H9 (cell line): ENCODE results near the gene CEP128. TPM values are rescaled to one million over a fixed set of nuclear protein-coding genes. Genes with fewer than 3 reads are reported as not detected.

Experiments
- DNase-seq: peaks from one replicate; pipeline ENCODE4 v3.0.0-alpha.2; 2017
- H2AFZ ChIP-seq: one replicate; pipeline ENCODE4 v1.6.1; 2013; ENCODE audit warnings: mild to moderate bottlenecking, low read length, control low read depth, moderate library complexity
- H2AK5ac ChIP-seq: 2 replicates; pipeline ENCODE4 v1.6.1; 2013; ENCODE audit warnings: low read length, control low read depth, mixed read lengths; ENCODE audit not compliant: insufficient read length
- H2BK120ac ChIP-seq: one replicate; pipeline ENCODE4 v1.6.1; 2013; ENCODE audit warnings: low read depth, mild to moderate bottlenecking, low read length, control low read depth, inconsistent platforms; ENCODE audit not compliant: poor library complexity, severe bottlenecking
- H2BK12ac ChIP-seq: 2 replicates; pipeline ENCODE4 v1.6.1; 2013; ENCODE audit warnings: low read length, control low read depth, mixed read lengths, low read depth; ENCODE audit not compliant: insufficient read length
- H2BK15ac ChIP-seq: 2 replicates; pipeline ENCODE4 v1.6.1; 2013; ENCODE audit warnings: low read depth, low read length, control low read depth
- H2BK20ac ChIP-seq: one replicate; pipeline ENCODE4 v1.6.1; 2013; ENCODE audit warnings: low read depth, mild to moderate bottlenecking, low read length, control low read depth, inconsistent platforms; ENCODE audit not compliant: poor library complexity, severe bottlenecking
- H2BK5ac ChIP-seq: 2 replicates; pipeline ENCODE4 v1.6.1; 2013; ENCODE audit warnings: low read length, control low read depth, mixed read lengths; ENCODE audit not compliant: insufficient read length
- H3K14ac ChIP-seq: 2 replicates; pipeline ENCODE4 v1.6.1; 2013; ENCODE audit warnings: low read length, control low read depth; ENCODE audit not compliant: insufficient read depth
- H3K18ac ChIP-seq: 2 replicates; pipeline ENCODE4 v1.6.1; 2013; ENCODE audit warnings: low read depth, mild to moderate bottlenecking, mixed read lengths, low read length, control low read depth; ENCODE audit not compliant: insufficient read length
- H3K23ac ChIP-seq: 2 replicates; pipeline ENCODE4 v1.6.1; 2013; ENCODE audit warnings: low read length, control low read depth, mixed read lengths, low read depth; ENCODE audit not compliant: insufficient read length
- H3K23me2 ChIP-seq: 2 replicates; pipeline ENCODE4 v1.6.1; 2013; ENCODE audit warnings: low read depth, mild to moderate bottlenecking, mixed read lengths, low read length, control low read depth; ENCODE audit not compliant: insufficient read length, poor library complexity, severe bottlenecking
- H3K27ac ChIP-seq: 2 replicates; pipeline ENCODE4 v1.5.1; 2013; ENCODE audit warnings: low read length, control low read depth, mixed read lengths, low read depth; ENCODE audit not compliant: insufficient read length
- H3K27me3 ChIP-seq: 2 replicates; pipeline ENCODE4 v1.6.1; 2013; ENCODE audit warnings: low read length, control low read depth, inconsistent platforms; ENCODE audit not compliant: insufficient read depth
- H3K4ac ChIP-seq: 2 replicates; pipeline ENCODE4 v1.6.1; 2013; ENCODE audit warnings: low read depth, mild to moderate bottlenecking, control low read depth, inconsistent platforms, low read length, moderate library complexity
- H3K4me1 ChIP-seq: 2 replicates; pipeline ENCODE4 v1.6.1; 2013; ENCODE audit warnings: low read length, control low read depth, inconsistent platforms; ENCODE audit not compliant: insufficient read depth
- H3K4me2 ChIP-seq: 2 replicates; pipeline ENCODE4 v1.6.1; 2013; ENCODE audit warnings: low read length, control low read depth, mixed read lengths; ENCODE audit not compliant: insufficient read length, insufficient read depth
- H3K56ac ChIP-seq: 2 replicates; pipeline ENCODE4 v1.6.1; 2013; ENCODE audit warnings: low read depth, mild to moderate bottlenecking, mixed read lengths, low read length, control low read depth; ENCODE audit not compliant: insufficient read length
- H3K79me1 ChIP-seq: 2 replicates; pipeline ENCODE4 v1.6.1; 2013; ENCODE audit warnings: low read depth, mild to moderate bottlenecking, moderate library complexity, low read length, control low read depth, inconsistent platforms; ENCODE audit not compliant: insufficient read depth, poor library complexity, severe bottlenecking
- H3K79me2 ChIP-seq: 2 replicates; pipeline ENCODE4 v1.6.1; 2013; ENCODE audit warnings: low read length, control low read depth, inconsistent platforms; ENCODE audit not compliant: insufficient read depth
- H3K9ac ChIP-seq: 2 replicates; pipeline ENCODE4 v1.6.1; 2013; ENCODE audit warnings: low read length, control low read depth, mixed read lengths; ENCODE audit not compliant: insufficient read length; ENCODE audit errors: extremely low read depth
- H3K9me3 ChIP-seq: one replicate; pipeline ENCODE4 v1.6.1; 2013; ENCODE audit warnings: low read depth, low read length, inconsistent platforms; ENCODE audit not compliant: control insufficient read depth
- H3T11ph ChIP-seq: one replicate; pipeline ENCODE4 v1.6.1; 2013; ENCODE audit warnings: mild to moderate bottlenecking, low read length, control low read depth, inconsistent platforms
- H4K20me1 ChIP-seq: one replicate; pipeline ENCODE4 v1.6.1; 2013; ENCODE audit not compliant: control insufficient read depth, insufficient read length, insufficient read depth
- H4K5ac ChIP-seq: 2 replicates; pipeline ENCODE4 v1.6.1; 2013; ENCODE audit warnings: low read depth, mild to moderate bottlenecking, mixed read lengths, low read length, control low read depth; ENCODE audit not compliant: insufficient read length
- H4K8ac ChIP-seq: replicated peaks from 2 replicates; pipeline ENCODE4 v1.6.1; 2013; ENCODE audit warnings: low read length, control low read depth, mixed read lengths, low read depth; ENCODE audit not compliant: insufficient read length
- H4K91ac ChIP-seq: 2 replicates; pipeline ENCODE4 v1.6.1; 2013; ENCODE audit warnings: low read depth, mild to moderate bottlenecking, moderate library complexity, mixed read lengths, low read length, control low read depth; ENCODE audit not compliant: insufficient read length
- H3K27ac Mint-ChIP-seq, 3 experiments: 2 replicates in 2 of 3; 3 replicates in 1 of 3; pipeline ENCODE4 v1.8.0; 2020 to 2021; ENCODE audit warnings: mixed read lengths in 3 of 3, mild to moderate bottlenecking in 1 of 3, moderate library complexity in 1 of 3
- H3K27me3 Mint-ChIP-seq: 2 replicates; pipeline ENCODE4 v1.8.0; 2021; ENCODE audit warnings: low read depth, mild to moderate bottlenecking, moderate library complexity, mixed read lengths
- H3K36me3 Mint-ChIP-seq, 3 experiments: 2 replicates in 2 of 3; 3 replicates in 1 of 3; pipeline ENCODE4 v1.8.0; 2020 to 2021; ENCODE audit warnings: low read depth in 3 of 3, mixed read lengths in 3 of 3; ENCODE audit not compliant: insufficient read depth in 1 of 3
- H3K4me1 Mint-ChIP-seq, 2 experiments: 2 replicates each; pipeline ENCODE4 v1.8.0; 2020; ENCODE audit warnings: mixed read lengths in 2 of 2
- H3K4me3 Mint-ChIP-seq, 2 experiments: 2 replicates in 1 of 2; 3 replicates in 1 of 2; pipeline ENCODE4 v1.8.0; 2020 to 2021; ENCODE audit warnings: mild to moderate bottlenecking in 2 of 2, mixed read lengths in 2 of 2, moderate library complexity in 1 of 2
- H3K9me3 Mint-ChIP-seq, 2 experiments: 2 replicates in 1 of 2; 3 replicates in 1 of 2; pipeline ENCODE4 v1.8.0; 2020; ENCODE audit warnings: mild to moderate bottlenecking in 2 of 2, mixed read lengths in 2 of 2, moderate library complexity in 1 of 2
- WGBS: extraction: QIAGEN DNeasy Blood & Tissue Kit; methylation state at CpG from one replicate; pipeline ENCODE4 v1.1.7; 2013; ENCODE audit warnings: missing lambda C conversion rate, low lambda C conversion rate, mixed read lengths; ENCODE audit not compliant: insufficient read length; ENCODE audit errors: extremely low coverage; 5-methylcytosine and 5-hydroxymethylcytosine counted together
- total RNA-seq: library from RNA; stranded (reverse); gene quantifications from 2 replicates; pipeline ENCODE4 v1.2.1, GENCODE V29; 2021
- TF ChIP-seq, protein P1 (sequence below): fragments of 200-600 bp; sonication (generic); conservative IDR thresholded peaks from 3 replicates; pipeline ENCODE4 v1.8.0; 2021; ENCODE audit warnings: antibody characterized with exemption, mild to moderate bottlenecking

Gene CEP128
- total RNA-seq, 1 experiment from 2014 or later: 16.3 TPM

DNA sequence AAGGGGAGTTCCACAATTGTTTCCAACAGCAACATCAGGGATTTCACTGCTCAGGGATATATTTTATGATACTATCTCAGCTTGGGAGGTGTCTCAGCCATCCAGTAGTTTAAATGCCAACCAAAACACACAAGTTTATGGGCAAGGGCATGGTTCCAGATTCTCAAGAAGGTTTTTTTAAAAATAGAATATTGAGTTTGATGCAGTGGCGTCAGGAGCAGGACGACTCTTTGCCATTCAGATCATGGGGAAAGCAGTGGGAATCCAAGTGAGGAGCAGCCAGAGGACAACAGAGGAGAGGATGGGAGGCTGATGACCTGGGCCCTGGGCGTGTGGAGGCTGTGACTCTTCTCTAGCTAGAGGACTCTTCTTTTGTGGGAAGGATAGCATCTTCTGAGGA lies 39.6 kb upstream of the CEP128 start:
- no peak overlapping the region for H2AFZ ChIP-seq
- WGBS: no CpG with 5 or more reads among the region's 3 CpGs
- H3K18ac ChIP-seq: no peak overlapping the region
- H2BK20ac ChIP-seq: no peak overlapping the region
- H3K56ac ChIP-seq: no peak overlapping the region
- H2BK120ac ChIP-seq: no peak overlapping the region
- no peak overlapping the region for H2BK12ac ChIP-seq
- no peak overlapping the region for H3K4ac ChIP-seq
- H4K8ac ChIP-seq: no peak overlapping the region
- DNase-seq: no peak
- no peaks in the 10 kb centered on the region for H3K23me2 ChIP-seq
- no peak overlapping the region for H4K91ac ChIP-seq
- no peaks in the 10 kb centered on the region for H3K4me1 ChIP-seq
- Mint-ChIP-seq H3K4me3 (no peak overlapping the region), H3K9me3 (no peaks in the 10 kb centered on the region), H3K4me1 (no peaks in the 10 kb centered on the region), H3K27me3 (peaks cover 4% of the 10 kb centered on the region; the same call in 1 of the 2 replicates), H3K36me3 (no peaks in the 10 kb centered on the region), H3K27ac (no peak overlapping the region)
- no peak overlapping the region for H3K4me2 ChIP-seq
- H3K79me1 ChIP-seq: no peaks in the 10 kb centered on the region
- H2BK5ac ChIP-seq: no peak overlapping the region
- H3K27ac ChIP-seq: no peak overlapping the region
- no peak overlapping the region for H2AK5ac ChIP-seq
- no peak overlapping the region for H4K5ac ChIP-seq
- no peak overlapping the region for H2BK15ac ChIP-seq
- H3K9ac ChIP-seq: no peak overlapping the region
- no peaks in the 10 kb centered on the region for H4K20me1 ChIP-seq
- no peak overlapping the region for H3K23ac ChIP-seq
- H3K79me2 ChIP-seq: no peaks in the 10 kb centered on the region
- TF ChIP-seq, protein P1, sequence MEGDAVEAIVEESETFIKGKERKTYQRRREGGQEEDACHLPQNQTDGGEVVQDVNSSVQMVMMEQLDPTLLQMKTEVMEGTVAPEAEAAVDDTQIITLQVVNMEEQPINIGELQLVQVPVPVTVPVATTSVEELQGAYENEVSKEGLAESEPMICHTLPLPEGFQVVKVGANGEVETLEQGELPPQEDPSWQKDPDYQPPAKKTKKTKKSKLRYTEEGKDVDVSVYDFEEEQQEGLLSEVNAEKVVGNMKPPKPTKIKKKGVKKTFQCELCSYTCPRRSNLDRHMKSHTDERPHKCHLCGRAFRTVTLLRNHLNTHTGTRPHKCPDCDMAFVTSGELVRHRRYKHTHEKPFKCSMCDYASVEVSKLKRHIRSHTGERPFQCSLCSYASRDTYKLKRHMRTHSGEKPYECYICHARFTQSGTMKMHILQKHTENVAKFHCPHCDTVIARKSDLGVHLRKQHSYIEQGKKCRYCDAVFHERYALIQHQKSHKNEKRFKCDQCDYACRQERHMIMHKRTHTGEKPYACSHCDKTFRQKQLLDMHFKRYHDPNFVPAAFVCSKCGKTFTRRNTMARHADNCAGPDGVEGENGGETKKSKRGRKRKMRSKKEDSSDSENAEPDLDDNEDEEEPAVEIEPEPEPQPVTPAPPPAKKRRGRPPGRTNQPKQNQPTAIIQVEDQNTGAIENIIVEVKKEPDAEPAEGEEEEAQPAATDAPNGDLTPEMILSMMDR: no peak
- H3K9me3 ChIP-seq: no peaks in the 10 kb centered on the region
- H3T11ph ChIP-seq: no peak overlapping the region
- H3K27me3 ChIP-seq: no peaks in the 10 kb centered on the region
- H3K14ac ChIP-seq: no peak overlapping the region
